Large intestine (tissue), 3 donors: Measurements from ENCODE around the gene PRICKLE4. TPM values are rescaled to one million over a fixed set of nuclear protein-coding genes. Genes with fewer than 3 reads are reported as not detected.

Source experiments
- DNase-seq, 2 donors: peaks; one replicate each; pipeline versions ENCODE4 v3.0.0 to v3.0.0-alpha.2; 2013
- H3K27ac ChIP-seq: one replicate; pipeline ENCODE4 v1.5.1; 2013; ENCODE audit warnings: low read length
- H3K27me3 ChIP-seq: 2 replicates; pipeline ENCODE4 v1.6.1; 2013; ENCODE audit warnings: low read length; ENCODE audit not compliant: control insufficient read depth, insufficient read depth
- H3K36me3 ChIP-seq: 2 replicates; pipeline ENCODE4 v1.6.1; 2013; ENCODE audit warnings: low read length; ENCODE audit not compliant: control insufficient read depth, insufficient read depth
- H3K4me1 ChIP-seq: one replicate; pipeline ENCODE4 v1.6.1; 2013; ENCODE audit warnings: low read length; ENCODE audit not compliant: control insufficient read depth, insufficient read depth
- H3K4me3 ChIP-seq: one replicate; pipeline ENCODE4 v1.5.1; 2013; ENCODE audit warnings: low read length
- H3K9me3 ChIP-seq: one replicate; pipeline ENCODE4 v1.6.1; 2013; ENCODE audit warnings: mild to moderate bottlenecking, low read depth, low read length, moderate library complexity; ENCODE audit not compliant: control insufficient read depth
- WGBS: methylation state at CpG from one replicate; pipeline ENCODE4 v1.1.5; 2013; ENCODE audit warnings: low lambda C conversion rate; ENCODE audit not compliant: insufficient coverage; 5-methylcytosine and 5-hydroxymethylcytosine counted together
- polyA plus RNA-seq: library from polyadenylated mRNA; unstranded; fragments of 120-200 nt; gene quantifications from one replicate; pipeline ENCODE4 v1.2.1, GENCODE V29; 2013

Gene PRICKLE4
- polyA plus RNA-seq, 1 donor: 3.7 TPM

DNA sequence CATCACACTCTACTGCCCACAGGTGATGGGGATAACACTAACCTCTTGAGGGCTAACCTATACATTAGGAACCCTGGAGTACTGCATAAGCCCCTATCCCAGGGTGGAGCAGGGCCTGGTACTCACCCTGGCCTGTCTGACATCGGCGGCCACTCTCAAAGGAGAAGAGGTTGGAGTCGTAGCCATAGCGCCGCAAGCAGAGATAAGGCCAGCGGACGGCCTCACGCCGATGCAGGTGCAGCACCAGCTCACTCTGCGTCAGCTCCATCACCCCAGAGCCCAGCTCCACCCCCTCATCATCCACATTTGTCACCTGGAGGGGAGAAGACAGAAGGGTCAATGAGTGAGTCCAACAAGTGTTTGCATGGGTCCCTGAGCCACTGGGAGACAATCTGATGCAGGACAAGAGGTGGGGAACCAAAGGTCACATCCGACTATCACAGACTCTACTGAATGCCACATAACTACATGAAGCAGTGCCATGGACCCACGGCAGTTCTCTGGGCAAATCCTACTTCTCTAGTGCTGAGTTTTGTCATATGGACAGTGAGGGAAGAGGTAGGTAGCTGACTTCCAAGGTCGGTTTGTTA lies 5.2 kb upstream of the PRICKLE4 start:
- Histone ChIP-seq H3K36me3 (peaks cover 53% of the 10 kb centered on the region), H3K9me3 (no peaks in the 10 kb centered on the region), H3K4me3 (no peak overlapping the region), H3K27me3 (no peaks in the 10 kb centered on the region), H3K27ac (no peak overlapping the region), H3K4me1 (no peaks in the 10 kb centered on the region)
- no peak for DNase-seq
- WGBS: no CpG with 5 or more reads among the region's 13 CpGs

DNA sequence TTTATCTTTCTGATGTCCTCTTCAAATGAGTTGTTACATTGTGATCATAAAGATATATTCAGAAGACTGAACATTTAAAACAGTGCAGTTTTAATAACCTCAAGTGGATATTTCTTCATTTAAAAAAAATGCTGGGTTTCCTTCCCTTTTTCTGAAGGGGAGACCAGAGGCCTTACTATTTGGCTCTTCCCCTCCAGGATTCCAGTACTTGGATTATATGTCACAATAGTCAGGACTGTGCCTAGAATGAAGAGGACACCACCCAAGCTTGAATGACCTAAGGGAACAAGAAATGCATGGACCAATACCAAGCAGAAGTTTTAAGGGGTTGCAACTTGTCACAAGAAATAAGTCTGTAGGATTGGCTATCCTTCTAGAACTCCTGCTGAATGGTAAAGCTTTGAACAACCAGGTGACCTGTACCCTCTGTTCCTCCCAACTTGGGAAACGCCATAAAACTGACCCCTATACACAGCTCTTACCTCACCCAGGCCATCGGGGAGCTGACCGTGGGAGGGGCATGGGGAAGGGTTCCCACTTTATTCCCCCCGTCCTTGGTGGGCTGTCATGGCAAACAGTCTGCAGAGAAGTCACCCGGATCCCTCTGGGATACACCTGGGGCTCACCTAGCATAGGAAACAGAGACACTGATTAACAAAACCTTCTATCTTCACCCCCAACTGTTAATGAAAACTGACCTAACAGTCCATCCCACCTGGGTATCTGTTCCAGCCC lies 2.9 kb upstream of the PRICKLE4 start:
- Histone ChIP-seq H3K4me3 (no peak overlapping the region), H3K27me3 (no peaks in the 10 kb centered on the region), H3K27ac (no peak overlapping the region), H3K4me1 (peaks cover 4% of the 10 kb centered on the region), H3K9me3 (no peaks in the 10 kb centered on the region), H3K36me3 (peaks cover 30% of the 10 kb centered on the region)
- no peak for DNase-seq
- WGBS: no CpG with 5 or more reads among the region's 5 CpGs

DNA sequence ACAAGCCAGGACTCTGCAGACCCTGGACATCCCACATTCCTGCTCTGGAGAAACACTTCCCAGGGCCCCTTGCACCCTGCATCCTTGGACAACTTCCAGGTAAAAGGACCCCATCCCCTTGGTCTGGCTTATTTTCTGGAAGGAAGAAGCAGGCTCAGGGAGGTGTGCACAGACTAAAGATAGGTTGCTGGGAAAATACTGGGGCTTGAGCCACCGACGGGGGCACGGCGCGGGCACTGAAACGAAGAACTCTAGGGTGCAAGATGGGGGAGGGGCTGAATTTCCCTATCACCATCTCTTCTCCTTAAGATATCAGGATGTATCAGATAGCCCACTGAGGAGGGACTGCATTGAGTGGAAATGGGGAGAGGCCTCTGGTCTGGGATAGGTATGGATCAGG lies 1.7 kb upstream of the PRICKLE4 start:
- H3K27me3 ChIP-seq: no peaks in the 10 kb centered on the region
- no CpG with 5 or more reads among the region's 6 CpGs for WGBS
- no peak overlapping the region for H3K27ac ChIP-seq
- H3K9me3 ChIP-seq: no peaks in the 10 kb centered on the region
- no peak for DNase-seq
- H3K4me3 ChIP-seq: peak overlapping the region; percentile 53
- H3K4me1 ChIP-seq: peaks cover 4% of the 10 kb centered on the region
- H3K36me3 ChIP-seq: peaks cover 24% of the 10 kb centered on the region

- Histone ChIP-seq H3K4me3 (peak overlapping the region; percentile 53), H3K27ac (no peak overlapping the region), H3K9me3 (no peaks in the 10 kb centered on the region), H3K36me3 (peaks cover 20% of the 10 kb centered on the region), H3K4me1 (peaks cover 4% of the 10 kb centered on the region), H3K27me3 (no peaks in the 10 kb centered on the region)
- WGBS: 0% methylated on average over 1 of the region's 16 CpGs
- DNase-seq: no peak
Measured at GRCh38 chr6:41779336-41779735, 1.2 kb upstream of the PRICKLE4 start.

GRCh38 chr6:41779788-41780550 lies 613 bp upstream of the PRICKLE4 start, which contains the start of gene FRS3:
FRS3 (minus strand) TSS chr6:41779900; CDS start chr6:41776987, 2,913 bp downstream.
- H3K4me3 ChIP-seq: peak within 1 kb of the TSS; percentile 76
- H3K27me3 ChIP-seq: no peaks in the 10 kb centered on the region
- DNase-seq: peak; percentile 97
- 10% methylated on average over 2 of the region's 73 CpGs for WGBS
- peaks cover 14% of the 10 kb centered on the region for H3K36me3 ChIP-seq
- peaks cover 4% of the 10 kb centered on the region for H3K4me1 ChIP-seq
- H3K27ac ChIP-seq: peak within 1 kb of the TSS; percentile 8
- no peaks in the 10 kb centered on the region for H3K9me3 ChIP-seq

- peaks cover 12% of the 10 kb centered on the region for H3K4me1 ChIP-seq
Measured at GRCh38 chr6:41781366-41781730, 766 bp downstream of the PRICKLE4 start.

DNA sequence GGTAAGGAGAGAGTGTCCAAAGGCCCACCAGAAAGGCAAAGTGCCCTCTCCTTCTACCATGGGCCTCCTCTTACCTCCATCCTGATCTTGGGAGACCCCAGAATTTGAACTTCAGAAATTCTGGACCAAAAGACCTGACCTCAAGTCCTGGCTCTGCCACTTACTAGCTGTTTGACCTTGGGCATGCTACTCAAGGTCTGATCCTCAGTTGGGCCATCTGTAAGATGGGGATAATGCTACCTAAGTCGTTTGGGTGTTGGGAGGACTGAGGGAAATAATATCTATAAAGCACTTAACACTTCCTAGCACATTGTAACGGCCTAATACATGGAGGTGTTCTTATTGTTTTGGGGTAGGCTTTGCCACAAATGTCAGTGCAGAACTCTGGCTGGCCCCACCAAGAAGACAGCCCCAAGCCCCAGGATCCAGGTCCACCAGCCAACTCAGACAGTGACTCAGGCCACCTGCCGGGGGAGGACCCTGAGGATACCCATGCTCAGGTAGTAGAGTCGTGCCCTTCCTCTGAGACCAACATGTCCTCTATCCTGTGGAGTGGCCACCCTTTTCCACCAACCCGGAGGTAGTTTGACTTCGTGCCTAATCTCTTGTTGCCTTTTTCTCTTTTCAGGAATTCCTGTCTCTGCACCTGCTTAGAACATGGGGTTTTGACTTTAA lies 2.7 kb downstream of the PRICKLE4 start:
- Histone ChIP-seq H3K36me3 (no peaks in the 10 kb centered on the region), H3K27me3 (no peaks in the 10 kb centered on the region), H3K9me3 (no peaks in the 10 kb centered on the region), H3K4me1 (peaks cover 12% of the 10 kb centered on the region), H3K27ac (no peak overlapping the region), H3K4me3 (no peak overlapping the region)
- WGBS: no CpG with 5 or more reads among the region's 6 CpGs
- no peak for DNase-seq

More at GRCh38 chr6:41781366-41781730, 766 bp downstream of the PRICKLE4 start:
- Histone ChIP-seq H3K27ac (no peak overlapping the region), H3K27me3 (no peaks in the 10 kb centered on the region), H3K4me3 (peak overlapping the region; percentile 76), H3K9me3 (no peaks in the 10 kb centered on the region), H3K36me3 (peaks cover 6% of the 10 kb centered on the region)
- DNase-seq: no peak
- no CpG with 5 or more reads among the region's 3 CpGs for WGBS

DNA sequence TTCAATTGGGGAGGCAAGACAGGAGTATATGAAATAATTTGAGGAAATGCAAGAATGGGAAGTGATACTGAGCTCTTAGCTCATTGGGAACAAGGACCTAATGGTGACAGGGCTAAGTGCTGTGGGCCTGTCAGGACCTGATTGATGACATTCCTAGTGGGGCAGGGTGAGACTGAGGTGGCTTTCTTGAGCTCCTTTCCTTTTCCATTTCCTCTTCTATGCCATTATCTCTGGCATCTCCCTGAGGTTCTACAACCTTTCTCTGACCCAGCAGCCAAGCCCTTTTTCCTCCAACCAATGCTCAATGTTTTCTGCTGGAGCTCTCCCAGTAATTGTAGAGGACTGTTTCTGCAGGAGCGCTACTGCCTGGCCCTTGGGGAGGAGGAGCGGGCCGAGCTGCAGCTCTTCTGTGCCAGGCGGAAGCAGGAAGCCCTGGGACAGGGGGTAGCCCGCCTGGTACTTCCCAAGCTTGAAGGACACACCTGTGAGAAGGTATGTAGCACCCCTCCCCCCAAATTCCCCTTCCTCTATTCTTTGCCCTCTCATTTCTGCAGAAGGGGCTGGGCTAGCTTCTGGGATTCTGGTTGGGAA lies 4.1 kb downstream of the PRICKLE4 start:
- H3K27me3 ChIP-seq: no peaks in the 10 kb centered on the region
- DNase-seq: no peak
- H3K4me3 ChIP-seq: no peak overlapping the region
- no peak overlapping the region for H3K27ac ChIP-seq
- no CpG with 5 or more reads among the region's 5 CpGs for WGBS
- peaks cover 12% of the 10 kb centered on the region for H3K4me1 ChIP-seq
- H3K36me3 ChIP-seq: peaks cover 7% of the 10 kb centered on the region
- H3K9me3 ChIP-seq: no peaks in the 10 kb centered on the region

GRCh38 chr6:41785254-41785653 lies 4.7 kb downstream of the PRICKLE4 start:
- Histone ChIP-seq H3K9me3 (no peaks in the 10 kb centered on the region), H3K27ac (no peak overlapping the region), H3K4me1 (peaks cover 12% of the 10 kb centered on the region), H3K36me3 (peaks cover 11% of the 10 kb centered on the region), H3K27me3 (no peaks in the 10 kb centered on the region), H3K4me3 (no peak overlapping the region)
- no peak for DNase-seq
- no CpG with 5 or more reads among the region's 11 CpGs for WGBS
